A549 (cell line): ENCODE data around the gene TRUB1. TPM values are rescaled to one million over a fixed set of nuclear protein-coding genes. Genes with fewer than 3 reads are reported as not detected.
"Not testable (repeated sequence)": the region's sequence is repeated elsewhere in the genome, so short reads cannot be mapped to it uniquely, and the experiment has no call there.

Experiments
- ATAC-seq, 2 experiments: fragments of 200-7000 bp in 1 of 2; fragments of >200 bp in 1 of 2; cut with Nextera tagmentation in 1 of 2; cut with Tn5 transposase in 1 of 2; 3 replicates each; pipeline versions ENCODE4 v1.8.0 to v1.9.1; 2018 to 2020; ENCODE audit warnings: mild to moderate bottlenecking in 1 of 2, moderate library complexity in 1 of 2
- CTCF ChIA-PET: fragments of 300-600 bp; sonication (Branson Sonifier 250); formaldehyde crosslinking; extraction: SDS; loops from one replicate; lab custom pipeline; 2021; ENCODE audit warnings: antibody characterized with exemption, inconsistent platforms; lab: Yijun Ruan, JAX
- POLR2A ChIA-PET: fragments of 350-600 bp; formaldehyde crosslinking; extraction: SDS; loops from one replicate; lab custom pipeline; 2021; ENCODE audit warnings: antibody characterized with exemption, inconsistent platforms; lab: Yijun Ruan, JAX
- DNase-seq, 2 experiments: peaks; one replicate each; pipeline versions ENCODE4 v3.0.0 to v3.0.0-alpha.2; 2011 to 2016; ENCODE audit warnings: low read depth in 1 of 2, low spot score in 1 of 2
- FAIRE-seq: peaks from 2 replicates; lab custom pipeline; 2011; peaks lifted over from hg19 to GRCh38; lab: Jason Lieb, UNC
- H3K27ac ChIP-seq, 2 experiments: fragments of >200 bp; sonication (Bioruptor Twin); formaldehyde crosslinking; 3 replicates each; pipeline ENCODE4 v1.5.1; 2016 to 2017
- H3K4me1 ChIP-seq: fragments of >200 bp; sonication (Bioruptor Twin); formaldehyde crosslinking; 3 replicates; pipeline ENCODE4 v1.6.1; 2016
- H3K4me2 ChIP-seq: fragments of >200 bp; sonication (Bioruptor Twin); formaldehyde crosslinking; 3 replicates; pipeline ENCODE4 v1.6.1; 2016
- H3K4me3 ChIP-seq: fragments of >200 bp; sonication (Bioruptor Twin); formaldehyde crosslinking; 3 replicates; pipeline ENCODE4 v1.5.1; 2016
- H3K9me3 ChIP-seq: fragments of >200 bp; sonication (Bioruptor Twin); formaldehyde crosslinking; 3 replicates; pipeline ENCODE4 v1.6.1; 2016
- CEBPB ChIP-seq, 2 experiments: fragments of >200 bp in 1 of 2; sonication (Bioruptor Twin) in 1 of 2; formaldehyde crosslinking in 1 of 2; IDR thresholded peaks; 2 replicates each; pipeline ENCODE4 v1.6.1; 2012 to 2016
- CTCF ChIP-seq: fragments of >200 bp; sonication (Bioruptor Twin); formaldehyde crosslinking; IDR thresholded peaks from 3 replicates; pipeline ENCODE4 v1.5.1; 2016
- EHMT2 ChIP-seq: fragments of 200-600 bp; sonication (generic); IDR thresholded peaks from 2 replicates; pipeline ENCODE4 v1.6.1; 2016; ENCODE audit warnings: antibody characterized with exemption, low read depth, mild to moderate bottlenecking, moderate library complexity
- JUN ChIP-seq, 2 experiments: fragments of >200 bp; sonication (Bioruptor Twin); formaldehyde crosslinking; IDR thresholded peaks; 2 replicates in 1 of 2; 3 replicates in 1 of 2; pipeline ENCODE4 v1.6.1; 2016 to 2017
- JUNB ChIP-seq: fragments of >200 bp; sonication (Bioruptor Twin); formaldehyde crosslinking; IDR thresholded peaks from 2 replicates; pipeline ENCODE4 v1.6.1; 2016
- KDM1A ChIP-seq: fragments of 200-600 bp; sonication (generic); IDR thresholded peaks from 2 replicates; pipeline ENCODE4 v1.6.1; 2016; ENCODE audit warnings: low read depth, mild to moderate bottlenecking
- KDM5A ChIP-seq: fragments of 200-600 bp; sonication (generic); IDR thresholded peaks from 2 replicates; pipeline ENCODE4 v1.6.1; 2016; ENCODE audit warnings: antibody characterized with exemption, mild to moderate bottlenecking
- MAZ ChIP-seq: fragments of 150-350 bp; IDR thresholded peaks from 2 replicates; pipeline ENCODE4 v1.6.1; 2014; ENCODE audit warnings: antibody characterized with exemption, low read depth, low read length, borderline replicate concordance
- NPAS2 ChIP-seq: fragments of 250-450 bp; sonication (Bioruptor Pico); IDR thresholded peaks from 2 replicates; pipeline ENCODE4 v1.8.0; 2022; ENCODE audit warnings: mild to moderate bottlenecking, moderate library complexity, borderline replicate concordance
- RNF2 ChIP-seq: fragments of 200-600 bp; sonication (generic); IDR thresholded peaks from 2 replicates; pipeline ENCODE4 v1.6.1; 2016; ENCODE audit warnings: low read depth, mild to moderate bottlenecking, antibody characterized with exemption, moderate library complexity, borderline replicate concordance
- ZSCAN20 ChIP-seq: fragments of 250-450 bp; sonication (Bioruptor Pico); IDR thresholded peaks from 2 replicates; pipeline ENCODE4 v1.8.0; 2022; ENCODE audit warnings: mild to moderate bottlenecking, moderate library complexity
- WGBS: methylation state at CpG from one replicate; pipeline ENCODE4 v1.1.6; 2017; ENCODE audit errors: missing lambda C conversion rate; 5-methylcytosine and 5-hydroxymethylcytosine counted together
- polyA plus RNA-seq, 4 experiments: library from polyadenylated mRNA; depleted of rRNA in 3 of 4; stranded (reverse); fragments of >200 nt; fragmentation: RNase III in 1 of 4; extraction: RNeasy Plus Mini Kit Qiagen cat#74134 plus additional on column Dnase treatment in 1 of 4; gene quantifications; 2 replicates in 3 of 4; 3 replicates in 1 of 4; pipeline ENCODE4 v1.2.3, GENCODE V29; 2011 to 2017
- TF ChIP-seq, protein P1 (sequence below): fragments of 200-600 bp; sonication (generic); IDR thresholded peaks from 2 replicates; pipeline ENCODE4 v1.6.1; 2016; ENCODE audit warnings: antibody characterized with exemption, mild to moderate bottlenecking, moderate library complexity

The TRUB1 gene
- polyA plus RNA-seq, 2 of the 4 experiments (the other 2 are of a cell fraction), result 19.5 to 40.4 TPM

DNA sequence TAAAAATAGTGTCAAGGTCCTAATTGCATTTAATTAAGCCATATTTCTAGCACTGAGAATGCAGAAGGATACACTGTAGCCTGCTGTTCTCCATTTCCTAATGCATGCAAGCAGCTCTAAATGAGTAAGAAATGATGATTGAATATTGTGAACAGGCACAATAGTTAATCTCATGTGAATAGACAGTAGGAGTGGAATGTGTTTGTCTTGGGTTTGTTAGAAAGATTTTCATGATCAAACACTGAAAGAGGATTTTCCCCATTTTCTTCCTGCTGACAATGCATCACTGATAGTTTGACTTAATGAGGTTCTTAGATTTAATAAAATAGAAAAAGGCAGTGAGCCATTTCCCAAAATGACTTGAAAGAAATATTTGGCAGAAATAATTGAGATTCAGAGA, 43.1 kb upstream of the TRUB1 start:
- no peak for ATAC-seq
- no peak for FAIRE-seq

GRCh38 chr10:114897011-114897410, 41.0 kb upstream of the TRUB1 start:
- ATAC-seq, H3K4me1 ChIP-seq, POLR2A ChIA-PET, FAIRE-seq, DNase-seq, H3K9me3 ChIP-seq, H3K4me2 ChIP-seq, H3K27ac ChIP-seq, H3K4me3 ChIP-seq: not testable (repeated sequence)
- CTCF ChIA-PET, result interaction anchor here (2.1 to 6.3 kb wide), 2 partner anchors 19 to 20 kb away, joined by 8 to 35 read pairs; no protein-coding TSS in a partner anchor
- 60% methylated on average over 6 of the region's 6 CpGs for WGBS

More for the DNA sequence above, 43.1 kb upstream of the TRUB1 start:
- CTCF ChIA-PET, result interaction anchor here (1.7 to 2.5 kb wide), 4 partner anchors 16 to 73 kb away, joined by 4 to 15 read pairs (median 7); partner anchors contain the start of gene FHIP2A
- TF ChIP-seq JUN (IDR thresholded peaks at IDR 0.05) (no peak), EHMT2 (no peak), RNF2 (no peak), KDM1A (no peak)
- TF ChIP-seq, protein P1, sequence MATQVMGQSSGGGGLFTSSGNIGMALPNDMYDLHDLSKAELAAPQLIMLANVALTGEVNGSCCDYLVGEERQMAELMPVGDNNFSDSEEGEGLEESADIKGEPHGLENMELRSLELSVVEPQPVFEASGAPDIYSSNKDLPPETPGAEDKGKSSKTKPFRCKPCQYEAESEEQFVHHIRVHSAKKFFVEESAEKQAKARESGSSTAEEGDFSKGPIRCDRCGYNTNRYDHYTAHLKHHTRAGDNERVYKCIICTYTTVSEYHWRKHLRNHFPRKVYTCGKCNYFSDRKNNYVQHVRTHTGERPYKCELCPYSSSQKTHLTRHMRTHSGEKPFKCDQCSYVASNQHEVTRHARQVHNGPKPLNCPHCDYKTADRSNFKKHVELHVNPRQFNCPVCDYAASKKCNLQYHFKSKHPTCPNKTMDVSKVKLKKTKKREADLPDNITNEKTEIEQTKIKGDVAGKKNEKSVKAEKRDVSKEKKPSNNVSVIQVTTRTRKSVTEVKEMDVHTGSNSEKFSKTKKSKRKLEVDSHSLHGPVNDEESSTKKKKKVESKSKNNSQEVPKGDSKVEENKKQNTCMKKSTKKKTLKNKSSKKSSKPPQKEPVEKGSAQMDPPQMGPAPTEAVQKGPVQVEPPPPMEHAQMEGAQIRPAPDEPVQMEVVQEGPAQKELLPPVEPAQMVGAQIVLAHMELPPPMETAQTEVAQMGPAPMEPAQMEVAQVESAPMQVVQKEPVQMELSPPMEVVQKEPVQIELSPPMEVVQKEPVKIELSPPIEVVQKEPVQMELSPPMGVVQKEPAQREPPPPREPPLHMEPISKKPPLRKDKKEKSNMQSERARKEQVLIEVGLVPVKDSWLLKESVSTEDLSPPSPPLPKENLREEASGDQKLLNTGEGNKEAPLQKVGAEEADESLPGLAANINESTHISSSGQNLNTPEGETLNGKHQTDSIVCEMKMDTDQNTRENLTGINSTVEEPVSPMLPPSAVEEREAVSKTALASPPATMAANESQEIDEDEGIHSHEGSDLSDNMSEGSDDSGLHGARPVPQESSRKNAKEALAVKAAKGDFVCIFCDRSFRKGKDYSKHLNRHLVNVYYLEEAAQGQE, result no peak
- TF ChIP-seq, all 56 proteins: peak for 0
- no peak overlapping the region for H3K4me2 ChIP-seq
- H3K4me1 ChIP-seq, result no peaks in the 10 kb centered on the region
- POLR2A ChIA-PET, result no interaction called here
- no peak overlapping the region for H3K27ac ChIP-seq
- no peak overlapping the region for H3K4me3 ChIP-seq
- no peaks in the 10 kb centered on the region for H3K9me3 ChIP-seq
- DNase-seq, result no peak

- POLR2A ChIA-PET, result no interaction called here
- ATAC-seq (no peak), FAIRE-seq (no peak), DNase-seq (no peak)
- 67% methylated on average over 3 of the region's 3 CpGs for WGBS
- Histone ChIP-seq H3K27ac (no peak overlapping the region), H3K4me3 (no peak overlapping the region), H3K9me3 (no peaks in the 10 kb centered on the region), H3K4me1 (peaks cover 10% of the 10 kb centered on the region), H3K4me2 (no peak overlapping the region)
- TF ChIP-seq CEBPB (IDR thresholded peaks at IDR 0.05), result peak in 1 of 2 experiments; percentile 14; a peak in 1 of 4 replicates
- TF ChIP-seq NPAS2 (CRISPR knock-in tag), result no peak
- no peak for TF ChIP-seq RNF2
- CTCF ChIA-PET, result interaction anchor here (6.3 kb wide), 1 partner anchor 20 kb away, joined by 35 read pairs; no protein-coding TSS in a partner anchor
Observed at GRCh38 chr10:114897593-114897992, 40.4 kb upstream of the TRUB1 start.

GRCh38 chr10:114899982-114900381, 38.0 kb upstream of the TRUB1 start:
- no peak overlapping the region for H3K27ac ChIP-seq
- H3K4me3 ChIP-seq, result no peak overlapping the region
- ATAC-seq, result no peak
- TF ChIP-seq KDM5A (no peak), MAZ (no peak), ZSCAN20 (no peak), CTCF (no peak), JUNB (no peak)
- ChIA-PET CTCF (interaction anchor here (6.3 kb wide), 1 partner anchor 22 kb away, joined by 35 read pairs; no protein-coding TSS in a partner anchor), POLR2A (no interaction called here)
- 90% methylated on average over 2 of the region's 2 CpGs for WGBS
- DNase-seq, result no peak
- no peaks in the 10 kb centered on the region for H3K9me3 ChIP-seq
- peaks cover 18% of the 10 kb centered on the region for H3K4me1 ChIP-seq
- no peak overlapping the region for H3K4me2 ChIP-seq
- FAIRE-seq, result no peak
